ENCODE measurements around the gene MAP2. TPM values are rescaled to one million over a fixed set of nuclear protein-coding genes. Genes with fewer than 3 reads are reported as not detected.

The MAP2 gene, protein sequence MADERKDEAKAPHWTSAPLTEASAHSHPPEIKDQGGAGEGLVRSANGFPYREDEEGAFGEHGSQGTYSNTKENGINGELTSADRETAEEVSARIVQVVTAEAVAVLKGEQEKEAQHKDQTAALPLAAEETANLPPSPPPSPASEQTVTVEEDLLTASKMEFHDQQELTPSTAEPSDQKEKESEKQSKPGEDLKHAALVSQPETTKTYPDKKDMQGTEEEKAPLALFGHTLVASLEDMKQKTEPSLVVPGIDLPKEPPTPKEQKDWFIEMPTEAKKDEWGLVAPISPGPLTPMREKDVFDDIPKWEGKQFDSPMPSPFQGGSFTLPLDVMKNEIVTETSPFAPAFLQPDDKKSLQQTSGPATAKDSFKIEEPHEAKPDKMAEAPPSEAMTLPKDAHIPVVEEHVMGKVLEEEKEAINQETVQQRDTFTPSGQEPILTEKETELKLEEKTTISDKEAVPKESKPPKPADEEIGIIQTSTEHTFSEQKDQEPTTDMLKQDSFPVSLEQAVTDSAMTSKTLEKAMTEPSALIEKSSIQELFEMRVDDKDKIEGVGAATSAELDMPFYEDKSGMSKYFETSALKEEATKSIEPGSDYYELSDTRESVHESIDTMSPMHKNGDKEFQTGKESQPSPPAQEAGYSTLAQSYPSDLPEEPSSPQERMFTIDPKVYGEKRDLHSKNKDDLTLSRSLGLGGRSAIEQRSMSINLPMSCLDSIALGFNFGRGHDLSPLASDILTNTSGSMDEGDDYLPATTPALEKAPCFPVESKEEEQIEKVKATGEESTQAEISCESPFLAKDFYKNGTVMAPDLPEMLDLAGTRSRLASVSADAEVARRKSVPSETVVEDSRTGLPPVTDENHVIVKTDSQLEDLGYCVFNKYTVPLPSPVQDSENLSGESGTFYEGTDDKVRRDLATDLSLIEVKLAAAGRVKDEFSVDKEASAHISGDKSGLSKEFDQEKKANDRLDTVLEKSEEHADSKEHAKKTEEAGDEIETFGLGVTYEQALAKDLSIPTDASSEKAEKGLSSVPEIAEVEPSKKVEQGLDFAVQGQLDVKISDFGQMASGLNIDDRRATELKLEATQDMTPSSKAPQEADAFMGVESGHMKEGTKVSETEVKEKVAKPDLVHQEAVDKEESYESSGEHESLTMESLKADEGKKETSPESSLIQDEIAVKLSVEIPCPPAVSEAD (N-terminal part only)
- 1 to 10 TPM; 1.6 to 2.1 TPM for total RNA-seq
- long read RNA-seq: 0 reads

DNA sequence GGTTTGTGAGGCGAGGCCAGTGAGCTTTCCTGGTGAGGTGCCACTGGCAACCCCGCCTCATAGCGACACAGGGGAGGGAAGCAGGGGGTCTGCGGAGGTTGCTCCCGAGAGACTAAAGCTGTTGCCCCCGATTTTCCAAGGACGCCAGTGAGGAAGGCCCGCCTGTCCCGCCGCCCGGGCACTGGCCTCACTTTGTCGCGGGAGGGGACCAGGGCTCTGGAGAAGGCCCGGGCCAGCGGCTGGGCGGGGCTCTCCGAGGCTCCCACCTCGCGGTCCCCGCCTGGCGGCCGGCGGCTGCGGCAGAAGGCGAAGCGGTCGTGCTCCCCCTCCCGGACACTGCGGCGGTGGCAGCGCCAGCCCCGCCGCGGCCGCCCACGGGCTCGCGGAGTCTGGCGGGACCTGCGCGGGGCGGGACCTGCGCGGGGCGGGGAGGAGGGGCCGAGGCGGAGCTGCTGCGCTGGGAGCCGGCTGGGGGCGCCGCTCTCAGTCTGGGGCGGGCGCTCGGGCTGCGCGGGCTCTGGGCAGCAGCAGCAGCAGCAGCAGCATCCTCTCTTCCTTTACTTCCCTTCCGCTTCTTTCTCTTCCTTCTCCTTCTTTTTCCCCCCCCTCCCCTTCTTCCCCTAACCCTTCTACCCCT, at the start of gene MAP2:
MAP2 (plus strand) TSS at position 486 of the 637 bp plus-strand sequence. CDS start 229,124 bp downstream, outside the sequence.
- intact Hi-C loops (cut with DNase I, micrococcal nuclease): no loop called here
- DNase-seq (peak; percentile 58 to 77), ATAC-seq (peak; percentile 99)

DNA sequence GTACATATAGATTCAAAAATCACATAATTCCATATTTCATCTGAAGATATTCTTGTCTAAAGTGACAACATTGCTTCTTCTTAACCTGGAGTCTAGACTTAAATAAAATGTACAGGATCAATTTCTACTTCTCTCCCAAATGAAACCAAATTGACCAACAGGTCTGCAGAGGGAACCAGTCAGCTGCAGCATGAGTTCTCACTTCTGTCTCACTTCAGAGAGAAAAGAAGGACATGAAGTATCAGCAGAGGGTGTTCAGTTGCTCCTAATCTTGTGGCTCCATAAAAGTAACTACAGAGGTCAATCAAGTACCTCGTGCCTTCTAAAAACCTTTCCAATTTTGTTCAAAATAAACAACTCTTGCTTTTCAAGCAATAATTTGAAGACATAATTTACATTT, 47.2 kb upstream of the MAP2 start:
- intact Hi-C loops (cut with DNase I, micrococcal nuclease): no loop called here
- ATAC-seq (no peak), DNase-seq (no peak)

DNA sequence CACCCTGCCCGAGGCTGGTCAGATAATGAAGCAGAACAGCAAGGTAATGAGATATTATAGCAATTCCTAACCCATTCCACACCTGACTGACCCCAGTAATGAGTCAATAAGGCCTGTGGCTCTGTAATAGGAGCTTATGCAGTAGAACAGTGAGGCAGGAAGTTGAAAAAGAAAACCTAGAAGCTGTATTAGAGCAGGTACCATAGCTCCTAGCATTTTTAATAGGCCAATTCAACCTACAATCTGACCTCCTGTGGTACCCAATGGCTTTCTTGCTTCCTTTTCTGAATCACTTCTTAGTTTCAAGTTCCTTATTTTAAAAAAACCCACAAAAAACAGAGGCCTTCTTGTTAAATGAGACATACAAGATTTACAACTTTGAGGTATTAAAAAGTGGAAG, 43.6 kb upstream of the MAP2 start:
- ATAC-seq (no peak), DNase-seq (no peak)
- intact Hi-C loops (cut with DNase I, micrococcal nuclease): no loop called here

DNA sequence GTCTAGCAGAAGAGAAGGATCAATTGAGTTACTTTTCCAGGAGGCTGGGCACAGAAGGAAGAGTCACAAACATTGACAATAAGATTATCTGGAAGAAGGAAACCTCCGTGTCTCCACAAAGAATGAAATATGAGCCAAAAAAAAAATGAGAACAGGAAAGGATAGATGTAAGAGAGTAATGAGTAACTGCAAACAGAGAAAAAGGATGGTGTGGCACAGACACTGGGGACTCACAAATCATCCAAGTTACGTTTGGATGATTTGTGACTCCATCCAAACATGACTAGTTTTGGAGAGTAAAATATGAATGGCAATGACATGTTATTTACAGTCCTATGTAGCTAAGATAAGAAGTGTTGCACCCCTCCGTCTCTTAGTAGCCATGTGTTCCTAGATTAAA, 42.8 kb upstream of the MAP2 start:
- intact Hi-C loops (cut with DNase I, micrococcal nuclease): no loop called here
- no peak for DNase-seq
- no peak for ATAC-seq

DNA sequence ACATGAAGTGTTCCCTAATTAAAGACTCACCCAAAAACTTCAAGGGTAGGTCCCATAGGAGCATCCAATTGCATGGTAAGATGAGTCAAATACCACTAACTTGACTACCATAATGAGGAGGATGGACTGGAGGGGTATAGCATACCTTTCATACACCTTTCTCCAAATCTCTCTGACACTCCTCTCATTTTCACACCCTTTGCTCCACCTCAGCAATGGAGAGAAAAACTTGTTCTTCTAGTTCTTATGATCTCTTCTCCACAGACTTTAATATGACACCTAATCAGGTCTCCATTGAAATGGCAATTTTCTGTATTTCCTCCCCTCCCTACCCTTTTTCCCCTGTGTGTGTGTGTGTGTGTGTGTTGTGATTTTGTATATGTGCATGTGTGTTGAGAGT, 41.1 kb upstream of the MAP2 start:
- no peak for DNase-seq
- ATAC-seq: no peak
- intact Hi-C loops (cut with DNase I, micrococcal nuclease): no loop called here

DNA sequence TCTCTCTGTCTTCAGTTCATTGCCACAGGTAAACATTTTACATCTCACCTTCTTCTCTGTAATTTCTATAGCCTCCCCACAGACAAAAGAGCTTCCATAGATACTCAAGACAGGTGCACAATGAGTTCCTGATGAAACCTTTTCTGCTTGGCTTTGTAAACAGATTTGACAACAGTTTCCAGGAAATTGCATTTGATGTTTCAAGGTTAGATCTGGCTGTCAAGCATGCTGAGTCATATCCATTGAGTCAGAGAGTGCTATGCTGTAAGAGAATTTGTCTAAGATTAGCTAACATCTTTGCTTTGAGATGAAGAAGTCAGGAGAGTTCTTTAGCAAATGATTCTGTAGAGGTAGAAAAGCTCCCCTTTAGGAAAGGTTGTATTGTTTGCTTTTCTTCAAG, 40.6 kb upstream of the MAP2 start:
- no peak for ATAC-seq
- intact Hi-C loops (cut with DNase I, micrococcal nuclease): no loop called here

DNA sequence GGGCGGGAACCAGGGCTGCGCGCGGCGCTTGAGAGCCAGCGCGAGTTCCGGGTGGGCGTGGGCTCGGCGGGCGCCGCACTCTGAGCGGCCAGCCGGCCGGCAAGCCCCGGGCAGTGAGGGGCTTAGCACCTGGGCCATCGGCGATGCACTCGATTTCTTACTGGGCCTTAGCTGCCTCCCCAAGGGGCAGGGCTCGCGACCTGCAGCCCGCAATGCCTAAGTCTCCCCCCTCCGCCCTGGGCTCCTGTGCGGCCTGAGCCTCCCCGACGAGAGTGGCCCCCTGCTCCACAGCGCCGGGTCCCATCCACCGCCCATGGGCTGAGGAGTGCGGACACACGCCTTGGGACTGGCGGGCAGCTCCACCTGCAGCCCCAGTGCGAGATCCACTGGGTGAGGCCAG, 36.5 kb upstream of the MAP2 start:
- DNase-seq (no peak), ATAC-seq (no peak)
- intact Hi-C loops (cut with DNase I, micrococcal nuclease): no loop called here

More for the DNA sequence above, 40.6 kb upstream of the MAP2 start:
- no peak for DNase-seq

DNA sequence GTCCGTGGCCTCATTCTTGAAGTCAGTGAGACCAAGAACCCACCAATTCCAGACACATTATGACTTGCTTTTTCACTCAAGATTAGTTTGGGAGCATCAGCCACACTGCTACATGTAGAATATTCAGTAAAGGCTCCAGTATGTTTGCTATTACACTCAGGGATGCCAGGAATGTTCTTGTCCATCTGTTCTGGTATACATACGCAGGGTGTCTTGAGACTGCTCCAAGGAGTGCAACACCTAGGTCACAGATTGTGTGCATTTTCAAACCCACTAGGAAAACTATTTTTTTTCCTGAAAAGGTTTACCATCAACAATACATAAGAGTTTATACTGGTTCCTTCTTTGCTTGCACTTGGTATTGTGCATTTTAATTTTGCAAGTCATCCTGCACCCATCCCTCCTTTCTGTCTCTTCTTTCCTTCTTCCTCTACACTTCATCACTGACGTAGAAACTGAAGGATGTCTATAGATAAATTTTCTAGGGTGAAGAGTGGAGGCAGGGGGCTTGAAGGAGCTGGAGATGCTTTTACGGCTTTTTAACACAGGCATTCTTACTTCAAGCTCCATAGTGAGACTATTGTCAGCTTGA, 35.3 kb upstream of the MAP2 start:
- no peak for ATAC-seq
- intact Hi-C loops (cut with DNase I, micrococcal nuclease): no loop called here

DNA sequence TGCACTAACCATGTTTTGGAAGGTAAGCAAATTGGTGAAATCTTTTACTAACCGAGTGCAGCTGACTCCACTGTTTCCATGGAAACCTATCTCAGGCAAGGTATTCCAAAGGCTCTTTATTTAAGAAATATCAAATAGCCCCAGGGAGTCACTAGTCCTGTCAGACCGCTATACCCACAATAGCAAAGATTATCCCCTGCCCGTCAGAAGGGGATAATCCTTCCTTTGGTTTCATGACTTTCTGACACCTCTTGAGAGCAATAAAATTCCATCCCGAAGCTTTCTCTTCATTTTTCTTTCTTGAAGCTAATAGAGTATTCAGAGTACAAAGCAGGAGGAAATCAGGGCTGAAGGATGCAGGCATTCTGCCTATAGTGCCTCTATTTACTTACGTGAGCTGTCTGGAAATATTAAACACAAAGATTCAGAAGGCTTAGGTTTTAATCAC, 34.7 kb upstream of the MAP2 start:
- DNase-seq: no peak
- intact Hi-C loops (cut with DNase I, micrococcal nuclease): no loop called here
- no peak for ATAC-seq

More for the DNA sequence above, 35.3 kb upstream of the MAP2 start:
- DNase-seq: no peak

DNA sequence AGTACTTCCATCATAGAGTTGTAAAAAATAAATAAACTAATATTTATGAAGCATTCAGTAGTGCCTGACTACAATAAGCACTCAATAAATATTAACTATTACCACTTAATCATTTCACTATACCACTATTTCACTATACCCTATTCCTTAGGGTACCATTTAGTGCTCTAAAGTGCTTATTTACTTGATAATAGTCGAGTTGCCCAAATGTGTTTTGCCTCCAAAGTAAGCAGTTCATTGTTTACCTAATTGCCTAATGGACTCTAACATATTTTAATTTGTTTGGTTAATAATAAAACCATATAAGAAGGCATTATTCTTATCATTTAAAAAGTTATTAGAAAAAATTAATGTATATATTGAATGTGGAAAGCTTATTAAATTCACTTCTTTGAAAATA, 33.0 kb upstream of the MAP2 start:
- no peak for DNase-seq
- no peak for ATAC-seq
- intact Hi-C loops (cut with DNase I, micrococcal nuclease): no loop called here

DNA sequence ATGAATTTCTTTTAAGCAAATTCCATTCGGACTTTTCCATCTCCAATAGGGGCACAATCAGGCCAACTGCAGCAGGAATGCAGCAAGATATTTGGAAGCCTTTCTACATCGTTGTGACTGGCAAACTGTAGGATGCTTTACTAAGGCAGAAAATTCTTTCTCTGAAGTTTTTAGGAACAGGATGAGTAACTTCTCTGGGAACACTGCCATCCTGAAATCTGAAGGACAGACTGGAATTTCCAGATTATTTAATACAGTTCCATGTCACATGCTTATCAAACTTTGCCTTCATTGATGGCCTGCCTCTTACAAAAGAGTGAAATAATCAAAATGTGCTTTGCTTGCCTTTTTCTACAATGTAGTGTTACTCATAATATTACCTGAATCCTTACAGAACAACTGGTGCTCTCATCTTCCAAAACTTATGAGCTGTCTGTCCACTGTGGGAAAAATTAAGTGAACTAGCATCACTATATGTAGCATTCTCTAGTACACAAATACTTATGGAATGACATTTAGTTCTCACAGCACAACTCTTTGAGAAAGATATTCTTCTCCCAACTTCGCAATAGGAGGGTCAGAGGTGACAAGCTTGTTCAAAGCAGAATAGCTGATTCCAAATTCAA, 32.0 kb upstream of the MAP2 start:
- no peak for ATAC-seq
- intact Hi-C loops (cut with DNase I, micrococcal nuclease): no loop called here
- no peak for DNase-seq

DNA sequence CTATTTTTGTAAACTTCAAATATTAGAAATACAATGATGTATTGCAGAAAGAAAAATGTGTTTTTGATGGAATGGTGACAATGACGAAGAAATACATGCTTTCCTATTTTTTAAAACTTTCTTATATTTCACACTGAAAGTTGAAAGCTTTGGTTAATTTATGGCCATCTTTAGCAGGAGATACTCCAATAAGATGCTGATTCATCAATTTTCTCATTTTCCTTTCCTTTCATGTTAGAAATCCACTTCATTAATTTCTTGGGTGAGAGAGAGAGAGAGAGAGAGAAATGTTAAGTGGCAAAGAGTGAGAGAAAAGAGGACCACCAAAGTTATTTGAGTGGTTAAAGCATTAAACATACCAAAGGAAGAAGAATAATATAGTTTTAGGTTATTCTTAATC, 28.6 kb upstream of the MAP2 start:
- ATAC-seq (no peak), DNase-seq (no peak)
- intact Hi-C loops (cut with DNase I, micrococcal nuclease): no loop called here

DNA sequence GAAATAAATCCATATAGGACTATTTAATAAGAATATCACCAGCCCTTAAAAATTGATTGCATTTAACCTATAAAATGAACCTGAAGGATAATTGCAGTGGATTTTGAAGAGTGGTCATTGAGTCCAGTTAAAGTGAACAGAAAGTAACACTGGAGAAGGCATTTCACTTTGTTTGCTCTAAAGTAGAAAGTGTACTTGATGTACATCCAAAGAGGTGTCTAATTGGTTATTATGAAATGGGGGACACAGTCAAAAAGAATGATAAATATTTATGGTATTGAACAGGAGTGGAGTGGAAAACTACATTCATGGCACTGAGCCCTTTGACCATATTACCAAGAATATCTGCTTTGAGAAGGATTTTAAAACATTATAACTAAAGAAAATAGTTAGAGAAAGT, 28.2 kb upstream of the MAP2 start:
- ATAC-seq (no peak), DNase-seq (no peak)
- intact Hi-C loops (cut with DNase I, micrococcal nuclease): no loop called here

DNA sequence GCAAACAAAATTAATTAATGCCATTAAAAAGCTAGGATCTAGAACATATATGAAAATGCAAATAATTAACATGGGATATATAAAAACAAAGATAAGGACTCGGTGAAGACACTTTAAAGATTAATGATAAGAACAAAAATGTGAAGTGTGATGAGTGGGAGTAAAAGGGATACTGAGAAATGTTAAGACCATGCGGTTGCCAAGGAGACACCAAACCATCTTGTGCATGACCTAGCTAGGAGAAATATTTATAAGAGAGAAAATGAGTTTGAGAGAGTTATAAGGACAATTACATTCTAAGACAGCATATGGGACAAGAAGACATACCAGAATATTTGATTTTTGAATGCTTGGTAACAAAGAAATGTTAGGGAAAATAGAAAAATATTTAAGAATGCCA, 25.4 kb upstream of the MAP2 start:
- DNase-seq: no peak
- intact Hi-C loops (cut with DNase I, micrococcal nuclease): no loop called here
- ATAC-seq: no peak

DNA sequence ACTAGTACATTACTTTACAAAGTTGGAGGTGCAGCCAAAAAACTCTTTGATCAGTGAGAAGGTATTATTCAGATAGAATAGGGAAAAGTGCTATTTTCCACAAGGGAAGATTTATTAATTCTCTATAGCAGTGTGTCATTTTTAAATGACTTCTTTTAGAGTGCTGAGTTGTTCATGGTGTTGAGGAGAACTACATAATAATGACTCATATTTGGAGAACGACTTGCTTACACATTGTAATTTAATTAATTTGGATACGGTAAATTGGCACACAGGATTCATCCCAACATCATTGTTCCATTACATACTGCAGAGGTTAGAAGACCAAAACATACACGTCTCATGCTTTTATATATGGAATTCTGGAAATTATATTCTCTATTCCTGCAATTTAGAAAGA, 22.1 kb upstream of the MAP2 start:
- intact Hi-C loops (cut with DNase I, micrococcal nuclease): no loop called here

DNA sequence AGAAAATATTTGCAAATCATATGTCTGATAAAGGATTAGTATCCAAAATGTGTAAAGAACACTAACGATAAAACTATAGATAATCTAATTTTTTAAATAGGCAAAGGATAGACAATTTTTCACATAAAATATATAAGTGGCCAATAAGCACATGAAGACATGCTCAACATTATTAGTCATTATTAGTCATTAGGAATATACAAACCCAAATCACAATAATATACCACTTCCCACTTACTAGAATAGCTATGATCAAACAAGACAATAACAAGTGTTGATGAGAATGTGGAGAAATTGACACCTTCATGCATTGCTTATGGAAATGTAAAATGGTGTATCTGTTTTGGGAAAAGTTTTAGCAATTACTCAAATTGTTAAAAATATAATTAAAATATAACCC, 12.6 kb upstream of the MAP2 start:
- ATAC-seq (no peak), DNase-seq (no peak)
- intact Hi-C loops (cut with DNase I, micrococcal nuclease): no loop called here

More for the DNA sequence above, 22.1 kb upstream of the MAP2 start:
- ATAC-seq (no peak), DNase-seq (no peak)

DNA sequence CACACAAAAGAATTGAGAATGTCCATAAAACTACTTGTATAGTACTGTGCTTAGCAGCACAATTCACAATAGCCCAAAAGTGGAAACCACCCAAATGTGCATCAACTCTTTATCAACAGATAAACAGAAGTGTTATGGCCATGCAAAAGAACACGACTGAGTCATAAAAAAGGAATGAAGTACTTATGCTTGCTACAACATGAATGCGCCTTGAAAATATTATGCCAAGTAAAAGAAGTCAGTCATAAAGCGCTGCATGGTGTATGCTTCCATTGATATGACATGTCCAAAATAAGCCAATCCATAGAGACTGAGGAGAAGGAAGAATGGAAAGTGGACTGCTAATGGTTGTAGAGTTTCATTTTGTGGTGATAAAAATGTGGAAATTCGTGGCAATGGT, 12.1 kb upstream of the MAP2 start:
- ATAC-seq (no peak), DNase-seq (no peak)
- intact Hi-C loops (cut with DNase I, micrococcal nuclease): no loop called here

DNA sequence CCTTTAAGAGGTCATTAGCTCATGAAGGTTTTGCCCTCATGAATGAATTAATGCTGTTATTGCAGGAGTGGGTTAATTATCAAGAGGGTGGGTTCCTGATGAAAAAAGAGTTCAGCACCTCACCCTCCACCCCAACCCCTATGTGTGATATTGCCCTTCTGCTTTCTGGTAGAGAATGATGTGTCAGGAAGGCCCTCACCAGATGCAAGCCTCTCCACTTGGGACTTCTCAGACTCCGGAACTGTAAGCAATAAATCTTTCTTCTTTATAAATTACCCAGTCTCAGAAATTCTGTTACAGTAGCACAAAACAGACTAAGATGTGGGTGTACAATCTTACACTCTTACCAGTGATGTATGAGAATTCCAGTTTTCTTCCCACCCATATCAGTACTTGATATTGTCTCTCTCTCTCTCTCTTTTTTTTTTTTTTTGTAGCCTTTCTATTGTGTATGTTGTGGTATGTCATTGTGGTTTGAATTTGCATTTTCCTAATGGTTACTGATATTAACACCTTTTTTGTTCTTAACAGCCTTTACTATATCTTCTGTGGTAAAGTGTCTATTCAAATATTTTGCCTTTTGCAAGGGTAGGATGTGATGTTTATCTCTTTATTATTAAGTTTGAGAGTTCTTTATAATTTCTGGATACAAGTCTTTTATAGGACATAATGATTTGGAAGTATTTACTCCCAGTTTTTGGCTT, 10.4 kb upstream of the MAP2 start:
- ATAC-seq (no peak), DNase-seq (no peak)
- intact Hi-C loops (cut with DNase I, micrococcal nuclease): no loop called here

All from left colon (tissue), 2 donors.